GDM1 (cell line): ENCODE measurements around the gene DLL3.
A peak's percentile ranks its signal among the peaks of the same experiment; 100 is the strongest.

Experiments used
- DNase-seq: peaks from one replicate; lab custom pipeline; 2025; lab: John Stamatoyannopoulos, UW

The DLL3 gene

DNA sequence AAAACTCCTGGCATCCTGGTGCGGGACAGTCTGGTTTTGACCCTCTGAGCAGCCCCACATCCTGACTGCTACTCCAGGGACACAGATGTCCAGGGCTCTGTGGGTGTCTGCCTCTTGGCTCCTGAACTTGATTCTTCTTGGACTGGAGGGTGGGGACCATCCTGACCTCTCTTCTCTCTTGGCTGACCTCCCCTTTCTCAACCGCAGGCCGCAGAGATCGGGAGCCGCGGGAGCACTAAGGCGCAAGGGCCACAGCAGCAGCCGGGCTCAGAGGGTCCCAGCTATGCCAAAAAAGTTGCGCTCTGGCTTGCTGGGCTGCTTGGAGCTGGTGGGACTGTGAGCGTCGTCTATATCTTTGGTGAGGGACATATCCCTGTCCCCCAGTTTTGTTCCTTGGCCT, 17.1 kb upstream of the DLL3 start:
- no peak for DNase-seq

DNA sequence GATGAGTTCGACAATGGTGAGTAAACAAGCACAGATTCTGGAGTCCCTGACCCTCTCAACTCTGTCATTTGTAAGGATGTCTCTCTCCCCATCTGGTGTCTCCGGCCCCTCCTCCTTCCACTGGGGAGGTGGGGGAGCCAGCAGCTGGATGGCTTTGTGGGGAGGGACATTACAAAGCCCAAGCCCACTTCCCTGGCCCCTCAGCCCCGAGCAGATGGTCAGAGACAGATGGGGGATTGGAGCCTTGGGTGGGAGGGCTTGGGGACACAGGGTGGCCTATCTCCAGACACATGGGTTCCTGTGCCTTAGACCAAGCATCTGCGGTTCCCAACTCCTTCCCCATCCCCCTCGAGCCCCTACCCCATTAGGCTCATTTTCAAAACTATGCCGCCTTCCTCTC, 15.6 kb upstream of the DLL3 start:
- no peak for DNase-seq

GRCh38 chr19:39489756-39490155, 9.0 kb upstream of the DLL3 start:
- DNase-seq: no peak

DNA sequence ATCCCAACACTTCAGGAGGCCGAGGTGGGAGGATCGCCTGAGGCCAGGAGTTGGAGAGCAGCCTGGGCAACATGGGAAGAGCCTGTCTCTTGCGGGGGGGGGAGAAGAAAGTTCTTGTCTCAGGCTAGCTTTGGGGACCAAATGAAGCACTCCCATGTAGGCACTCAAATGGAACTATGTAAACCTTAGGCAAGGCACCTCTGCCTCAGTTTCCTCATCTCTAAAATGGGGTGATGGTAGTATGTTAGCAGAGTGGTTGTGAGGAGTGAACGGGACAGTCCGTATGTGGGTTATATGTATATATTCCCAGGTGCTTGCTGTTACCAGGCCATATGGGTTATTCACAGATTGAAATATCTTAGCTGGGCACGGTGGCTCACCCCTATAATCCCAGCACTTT, 6.5 kb upstream of the DLL3 start:
- no peak for DNase-seq

DNA sequence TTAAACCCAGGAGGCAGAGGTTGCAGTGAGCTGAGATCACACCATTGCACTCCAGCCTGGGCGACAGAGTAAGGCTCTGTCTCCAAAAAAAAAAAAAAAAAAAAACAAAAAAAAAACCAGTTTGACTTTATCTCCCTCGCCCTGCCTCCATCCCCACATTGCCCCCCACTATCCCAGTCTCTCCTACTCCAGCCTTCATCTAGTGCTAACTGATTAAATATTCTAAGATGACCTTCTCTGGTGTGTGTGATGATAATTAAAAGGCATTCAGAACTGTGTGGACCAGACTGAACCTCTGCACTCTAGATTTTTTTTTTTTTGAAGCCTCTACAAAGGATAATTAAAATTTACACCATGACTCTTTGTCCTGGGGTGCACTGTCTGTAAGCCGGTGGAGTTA, 6.0 kb upstream of the DLL3 start:
- no peak for DNase-seq

DNA sequence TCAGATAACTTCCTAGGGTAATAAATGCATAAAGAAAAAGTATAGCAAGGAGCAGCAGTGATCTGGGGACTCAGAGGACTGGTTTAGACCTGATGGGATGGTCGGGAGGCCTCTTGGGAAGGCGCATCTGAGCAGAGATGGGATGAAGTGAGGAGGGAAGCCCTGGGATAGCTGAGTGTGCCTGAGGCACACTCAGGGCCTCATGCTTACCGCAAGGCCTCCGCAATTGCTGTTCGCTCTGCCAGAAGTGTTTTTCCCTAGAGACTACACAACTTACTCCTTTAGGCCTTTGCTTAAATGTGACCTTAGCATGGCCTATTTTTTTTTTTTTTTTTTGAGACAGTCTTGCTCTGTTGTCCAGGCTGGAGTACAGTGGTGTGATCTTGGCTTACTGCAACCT, 4.1 kb upstream of the DLL3 start:
- DNase-seq: no peak

- no peak for DNase-seq
These were observed 2.7 kb upstream of the DLL3 start for GRCh38 chr19:39496063-39496462.

- DNase-seq: no peak
These were observed 1.1 kb upstream of the DLL3 start for GRCh38 chr19:39497701-39497995.

DNA sequence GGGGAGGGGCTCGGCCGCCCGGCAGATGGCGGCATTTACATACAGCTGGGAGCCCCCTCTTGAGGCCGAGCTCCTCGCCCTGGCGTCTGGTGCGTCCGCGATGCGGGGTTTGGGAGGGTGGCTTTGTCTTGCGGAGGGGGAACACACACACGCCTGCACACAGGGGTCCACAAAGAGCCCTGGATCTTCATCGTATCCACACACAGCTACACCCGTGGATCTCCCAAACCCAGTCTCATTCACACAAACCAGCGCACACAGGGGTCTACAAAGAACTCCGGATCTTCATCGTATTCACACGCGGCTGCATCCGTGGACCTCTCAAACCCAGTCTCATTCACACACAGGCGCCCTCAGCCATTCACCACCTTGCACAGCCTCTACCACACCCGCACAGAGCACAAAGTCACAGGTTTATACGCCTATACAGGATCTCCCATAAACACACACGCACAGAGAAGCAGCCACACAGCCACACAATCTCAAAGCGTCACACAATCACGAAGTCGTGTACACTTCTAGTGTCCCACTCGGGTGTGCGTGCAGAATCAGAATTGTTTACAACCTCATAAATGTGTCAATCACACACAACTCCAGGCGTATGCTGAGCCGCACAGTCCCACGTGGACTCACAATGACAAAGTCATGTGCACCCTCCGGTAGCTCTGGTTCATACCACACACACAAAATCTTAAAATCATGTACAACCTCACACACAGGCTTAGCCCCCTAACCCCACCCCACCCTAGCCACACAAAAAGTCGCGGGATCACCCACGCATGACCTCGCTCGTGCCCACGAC, 550 bp upstream of the DLL3 start:
- DNase-seq: no peak

GRCh38 chr19:39499932-39500331, 1.2 kb downstream of the DLL3 start:
- no peak for DNase-seq

- no peak for DNase-seq
These were observed 1.8 kb downstream of the DLL3 start for GRCh38 chr19:39500543-39500942.

GRCh38 chr19:39501340-39501739, 2.6 kb downstream of the DLL3 start:
- DNase-seq: no peak

- peak; percentile 76 for DNase-seq
These were observed 4.1 kb downstream of the DLL3 start for GRCh38 chr19:39502640-39503417.

- DNase-seq: no peak
These were observed 7.8 kb downstream of the DLL3 start for GRCh38 chr19:39506598-39506943.

DNA sequence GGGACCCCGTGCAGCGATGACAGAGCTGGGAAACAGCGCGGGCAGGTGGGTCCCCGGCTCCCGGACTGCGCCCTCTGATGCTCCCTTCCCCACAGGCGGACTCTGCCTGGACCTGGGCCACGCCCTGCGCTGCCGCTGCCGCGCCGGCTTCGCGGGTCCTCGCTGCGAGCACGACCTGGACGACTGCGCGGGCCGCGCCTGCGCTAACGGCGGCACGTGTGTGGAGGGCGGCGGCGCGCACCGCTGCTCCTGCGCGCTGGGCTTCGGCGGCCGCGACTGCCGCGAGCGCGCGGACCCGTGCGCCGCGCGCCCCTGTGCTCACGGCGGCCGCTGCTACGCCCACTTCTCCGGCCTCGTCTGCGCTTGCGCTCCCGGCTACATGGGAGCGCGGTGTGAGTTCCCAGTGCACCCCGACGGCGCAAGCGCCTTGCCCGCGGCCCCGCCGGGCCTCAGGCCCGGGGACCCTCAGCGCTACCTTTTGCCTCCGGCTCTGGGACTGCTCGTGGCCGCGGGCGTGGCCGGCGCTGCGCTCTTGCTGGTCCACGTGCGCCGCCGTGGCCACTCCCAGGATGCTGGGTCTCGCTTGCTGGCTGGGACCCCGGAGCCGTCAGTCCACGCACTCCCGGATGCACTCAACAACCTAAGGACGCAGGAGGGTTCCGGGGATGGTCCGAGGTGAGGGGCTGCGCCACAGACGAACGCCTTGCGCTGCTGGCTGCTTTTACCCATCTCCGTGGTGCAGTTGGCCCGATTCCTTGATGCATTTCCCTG, 8.4 kb downstream of the DLL3 start:
- peak; percentile 58 for DNase-seq

DNA sequence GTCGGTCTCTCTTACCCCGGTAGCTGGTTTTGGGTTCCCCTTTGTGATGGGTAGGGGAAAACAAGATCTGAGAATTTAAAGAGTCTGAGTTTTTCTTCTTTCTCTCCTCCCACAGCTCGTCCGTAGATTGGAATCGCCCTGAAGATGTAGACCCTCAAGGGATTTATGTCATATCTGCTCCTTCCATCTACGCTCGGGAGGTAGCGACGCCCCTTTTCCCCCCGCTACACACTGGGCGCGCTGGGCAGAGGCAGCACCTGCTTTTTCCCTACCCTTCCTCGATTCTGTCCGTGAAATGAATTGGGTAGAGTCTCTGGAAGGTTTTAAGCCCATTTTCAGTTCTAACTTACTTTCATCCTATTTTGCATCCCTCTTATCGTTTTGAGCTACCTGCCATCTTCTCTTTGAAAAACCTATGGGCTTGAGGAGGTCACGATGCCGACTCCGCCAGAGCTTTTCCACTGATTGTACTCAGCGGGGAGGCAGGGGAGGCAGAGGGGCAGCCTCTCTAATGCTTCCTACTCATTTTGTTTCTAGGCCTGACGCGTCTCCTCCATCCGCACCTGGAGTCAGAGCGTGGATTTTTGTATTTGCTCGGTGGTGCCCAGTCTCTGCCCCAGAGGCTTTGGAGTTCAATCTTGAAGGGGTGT, 9.1 kb downstream of the DLL3 start:
- no peak for DNase-seq

DNA sequence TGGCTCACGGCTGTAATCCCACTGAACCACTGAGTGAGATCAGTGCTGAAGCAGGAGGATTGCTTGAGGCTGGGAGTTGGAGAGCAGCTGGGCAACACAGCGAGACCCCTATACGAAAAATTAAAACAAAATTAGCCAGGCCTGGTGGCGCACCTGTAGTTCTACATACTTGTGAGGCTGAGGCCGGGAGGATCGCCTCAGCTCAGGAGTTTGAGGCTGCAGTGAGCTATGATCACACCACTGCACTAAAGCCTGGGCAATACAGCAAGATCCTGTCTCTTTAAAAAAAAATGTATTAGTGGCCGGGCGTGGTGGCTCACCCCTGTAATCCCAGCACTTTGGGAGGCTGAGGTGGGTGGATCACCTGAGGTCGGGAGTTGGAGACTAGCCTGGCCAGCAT, 9.9 kb downstream of the DLL3 start:
- no peak for DNase-seq

- no peak for DNase-seq
These were observed 10.5 kb downstream of the DLL3 start for GRCh38 chr19:39509233-39509632.

GRCh38 chr19:39512988-39513387, 14.2 kb downstream of the DLL3 start:
- DNase-seq: no peak

DNA sequence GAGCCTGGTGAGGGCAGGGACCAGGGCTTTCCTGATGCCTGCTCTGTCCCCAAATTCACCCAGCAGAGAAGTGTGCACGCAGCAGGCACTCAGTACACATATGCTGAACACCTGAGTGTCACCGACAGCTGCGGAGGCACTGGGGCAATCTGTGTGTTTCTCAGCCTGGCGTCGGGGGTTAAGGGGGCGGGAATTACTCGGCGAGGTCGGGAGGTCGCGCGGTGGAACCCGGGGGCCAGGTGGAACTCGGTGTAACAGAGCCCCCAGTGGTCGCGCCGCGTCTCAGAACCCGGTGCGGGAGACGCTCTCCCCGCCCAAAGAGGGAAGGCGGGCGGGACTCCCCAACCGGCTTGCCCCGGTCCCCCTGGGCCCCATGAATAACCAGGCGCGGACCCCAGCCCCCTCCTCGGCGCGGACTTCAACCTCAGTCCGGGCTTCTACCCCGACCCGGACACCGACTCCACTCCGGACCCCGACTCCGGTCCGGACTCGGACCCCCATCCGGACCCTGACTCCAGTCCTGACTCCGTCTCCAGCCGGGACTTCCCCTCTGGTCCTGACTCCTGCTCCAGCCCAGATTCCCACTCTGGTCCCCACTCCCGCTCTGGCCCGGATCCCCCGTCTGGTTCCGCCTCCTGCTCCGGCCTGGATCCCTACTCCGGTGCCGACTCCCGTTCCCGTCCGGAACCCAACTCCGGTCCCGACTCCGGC, 16.2 kb downstream of the DLL3 start, which contains the start of gene SELENOV:
Gene SELENOV (plus strand): TSS at position 300 of the 711 bp plus-strand sequence. CDS start 74 bp downstream, at position 374.
- no peak for DNase-seq

DNA sequence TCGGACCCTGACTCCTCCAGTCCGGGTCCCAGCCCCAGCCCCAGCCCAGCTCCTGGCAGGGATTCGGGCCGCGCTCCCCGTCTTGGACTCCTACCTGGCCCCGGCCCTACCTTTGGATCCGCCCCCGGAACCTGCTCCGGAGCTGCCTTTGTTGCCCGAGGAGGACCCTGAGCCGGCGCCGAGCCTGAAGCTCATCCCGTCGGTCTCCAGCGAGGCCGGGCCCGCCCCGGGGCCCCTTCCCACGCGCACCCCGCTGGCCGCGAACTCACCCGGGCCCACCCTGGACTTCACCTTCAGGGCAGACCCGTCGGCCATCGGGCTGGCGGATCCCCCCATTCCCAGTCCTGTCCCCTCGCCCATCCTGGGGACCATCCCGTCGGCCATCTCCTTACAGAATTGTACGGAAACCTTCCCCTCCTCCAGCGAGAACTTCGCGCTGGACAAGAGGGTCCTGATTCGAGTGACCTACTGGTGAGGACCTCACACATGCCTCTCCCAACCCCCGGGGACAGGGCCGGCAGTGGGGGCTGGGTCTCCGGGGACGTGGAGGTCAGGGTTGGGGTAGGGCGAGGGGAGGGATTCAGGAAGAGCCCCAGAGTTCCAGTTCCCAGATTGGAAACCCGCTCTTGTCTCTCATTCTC, 16.9 kb downstream of the DLL3 start:
- no peak for DNase-seq
